ENCODE data around the gene CST3.
A peak's percentile ranks its signal among the peaks of the same experiment; 100 is the strongest.
"Not testable (repeated sequence)": the region's sequence is repeated elsewhere in the genome, so short reads cannot be mapped to it uniquely, and the experiment has no call there.

CST3 gene

DNA sequence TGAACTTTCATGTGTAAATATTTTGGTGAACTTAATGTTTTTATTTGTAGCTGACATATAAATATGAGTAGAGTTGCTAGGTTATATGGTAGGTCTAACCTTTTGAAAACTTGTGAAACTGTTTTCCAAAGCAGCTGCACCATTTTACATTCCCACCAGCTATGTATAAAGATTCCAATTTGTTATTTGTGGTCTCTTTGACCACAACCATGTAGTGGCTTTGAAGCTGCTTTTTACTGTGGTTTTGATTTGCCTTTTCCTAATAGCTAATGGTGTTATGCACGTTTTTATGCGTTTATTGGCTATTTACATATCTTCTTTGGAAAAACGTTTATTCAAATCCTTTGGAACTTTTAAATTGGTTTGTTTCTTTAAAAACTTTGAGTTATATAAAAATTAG, 10.3 kb downstream of the CST3 start:
- no peak for DNase-seq

DNA sequence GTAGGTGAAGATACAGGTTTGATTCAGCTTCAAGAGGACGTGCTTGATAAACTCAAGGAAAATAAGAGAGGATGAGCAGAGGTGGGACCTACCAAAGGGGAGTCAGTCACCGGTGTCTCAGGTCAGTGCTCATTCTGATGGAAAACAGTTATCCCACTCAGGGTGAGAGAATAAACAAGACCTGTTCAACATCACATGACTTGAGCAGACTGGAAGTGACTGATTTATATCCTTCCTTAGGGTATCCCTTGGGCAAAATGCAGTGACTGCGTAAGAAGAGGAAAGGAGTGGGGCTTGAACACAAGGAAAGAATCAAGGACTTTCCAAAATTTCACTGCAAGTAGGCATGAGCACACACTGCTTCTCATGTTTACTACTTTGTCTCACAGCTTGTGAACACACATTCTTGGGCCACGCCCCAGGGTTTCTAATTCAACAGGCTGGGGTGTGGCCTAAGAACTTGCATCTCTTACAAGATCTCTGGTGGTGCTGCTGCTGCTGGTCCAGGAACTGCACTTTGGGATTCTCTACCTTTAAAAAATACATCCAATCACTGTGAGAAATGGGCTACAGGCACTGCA, 11.6 kb downstream of the CST3 start:
- no peak for DNase-seq

GRCh38 chr20:23625236-23625964, 12.4 kb downstream of the CST3 start:
- no peak for DNase-seq

GRCh38 chr20:23624324-23624691, 13.4 kb downstream of the CST3 start:
- no peak for DNase-seq

- no peak for DNase-seq
Measured at GRCh38 chr20:23623666-23624323, 14.0 kb downstream of the CST3 start.

GRCh38 chr20:23622839-23623343, 14.9 kb downstream of the CST3 start:
- no peak for DNase-seq

DNA sequence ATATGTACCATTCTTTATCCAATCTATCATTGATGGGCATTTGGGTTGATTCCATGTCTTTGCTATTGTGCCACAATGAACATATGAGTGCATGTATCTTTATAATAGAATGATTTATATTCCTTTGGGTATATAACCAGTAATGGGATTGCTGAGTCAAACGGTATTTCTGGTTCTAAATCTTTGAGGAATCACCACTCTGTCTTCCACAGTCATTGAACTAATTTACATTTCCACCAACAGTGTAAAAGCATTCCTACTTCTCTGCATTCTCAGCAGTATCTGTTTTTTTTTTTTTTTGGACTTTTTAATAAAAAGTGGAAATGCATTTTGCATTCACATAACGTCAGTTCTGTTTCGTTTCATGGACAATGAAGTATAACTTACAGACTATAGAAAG, 15.4 kb downstream of the CST3 start:
- DNase-seq: not testable (repeated sequence)

GRCh38 chr20:23620670-23621386, 16.9 kb downstream of the CST3 start:
- not testable (repeated sequence) for DNase-seq

- no peak for DNase-seq
Measured at GRCh38 chr20:23614163-23614562, 23.6 kb downstream of the CST3 start.

DNA sequence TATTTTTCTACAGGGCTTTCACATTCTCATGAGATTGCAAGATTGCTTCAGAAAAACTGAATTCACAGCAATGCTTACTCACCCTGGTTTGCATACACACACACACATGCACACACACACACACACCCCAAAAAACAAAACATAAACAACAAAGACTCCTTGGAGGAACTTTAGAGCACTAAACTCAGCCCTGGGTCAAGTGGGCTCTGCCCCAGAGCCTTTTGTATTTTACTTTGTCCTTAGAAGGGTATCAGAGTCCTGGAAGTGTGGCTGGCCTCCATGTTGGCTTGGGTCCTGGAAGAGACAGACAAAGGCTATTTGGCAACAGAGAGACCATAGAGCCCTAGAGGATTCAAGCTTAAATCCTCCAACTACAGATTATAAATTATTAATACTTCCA, 24.1 kb downstream of the CST3 start:
- no peak for DNase-seq

- DNase-seq: no peak
Measured at GRCh38 chr20:23612396-23612795, 25.4 kb downstream of the CST3 start.

GRCh38 chr20:23609486-23610109, 28.2 kb downstream of the CST3 start:
- DNase-seq: no peak

GRCh38 chr20:23608251-23608846, 29.4 kb downstream of the CST3 start:
- DNase-seq: no peak

DNA sequence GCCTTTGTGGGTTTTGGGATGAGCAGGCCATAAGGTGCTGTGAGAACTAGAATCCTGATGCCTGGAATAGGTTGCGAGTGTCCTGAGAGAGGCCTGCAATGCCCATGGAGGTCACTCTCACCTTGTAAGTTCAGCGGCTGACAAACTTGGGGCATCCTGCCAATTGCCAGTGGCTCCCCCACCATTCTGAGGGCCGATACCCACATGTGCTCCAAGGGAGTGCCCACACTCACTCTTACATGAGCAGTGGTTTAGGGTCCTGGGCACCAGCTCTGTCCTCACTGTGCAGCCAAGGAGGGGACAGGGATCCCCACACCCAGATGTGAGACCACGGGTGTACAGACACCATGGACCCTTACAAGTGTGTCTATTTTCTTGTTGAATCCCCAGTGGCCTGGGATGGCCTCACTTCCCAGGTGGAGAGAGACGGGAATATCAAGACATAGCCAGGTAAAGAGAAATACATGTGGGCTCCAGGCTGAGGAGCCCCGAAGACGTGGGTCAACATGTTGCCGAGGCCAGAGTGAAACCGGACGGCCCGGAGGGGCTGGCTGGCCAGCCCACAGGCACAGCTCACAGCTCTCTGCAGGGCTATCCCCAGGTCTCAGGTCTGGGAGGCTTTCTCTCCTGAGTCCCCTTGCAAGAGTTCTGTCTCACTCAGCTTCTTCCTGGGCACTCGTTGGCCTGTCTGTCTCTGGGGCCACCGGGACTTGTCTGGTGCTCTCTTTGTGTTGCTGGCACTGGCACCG, 30.1 kb downstream of the CST3 start:
- DNase-seq: no peak

- peak; percentile 54 for DNase-seq
Measured at GRCh38 chr20:23606652-23607049, 31.1 kb downstream of the CST3 start.

DNA sequence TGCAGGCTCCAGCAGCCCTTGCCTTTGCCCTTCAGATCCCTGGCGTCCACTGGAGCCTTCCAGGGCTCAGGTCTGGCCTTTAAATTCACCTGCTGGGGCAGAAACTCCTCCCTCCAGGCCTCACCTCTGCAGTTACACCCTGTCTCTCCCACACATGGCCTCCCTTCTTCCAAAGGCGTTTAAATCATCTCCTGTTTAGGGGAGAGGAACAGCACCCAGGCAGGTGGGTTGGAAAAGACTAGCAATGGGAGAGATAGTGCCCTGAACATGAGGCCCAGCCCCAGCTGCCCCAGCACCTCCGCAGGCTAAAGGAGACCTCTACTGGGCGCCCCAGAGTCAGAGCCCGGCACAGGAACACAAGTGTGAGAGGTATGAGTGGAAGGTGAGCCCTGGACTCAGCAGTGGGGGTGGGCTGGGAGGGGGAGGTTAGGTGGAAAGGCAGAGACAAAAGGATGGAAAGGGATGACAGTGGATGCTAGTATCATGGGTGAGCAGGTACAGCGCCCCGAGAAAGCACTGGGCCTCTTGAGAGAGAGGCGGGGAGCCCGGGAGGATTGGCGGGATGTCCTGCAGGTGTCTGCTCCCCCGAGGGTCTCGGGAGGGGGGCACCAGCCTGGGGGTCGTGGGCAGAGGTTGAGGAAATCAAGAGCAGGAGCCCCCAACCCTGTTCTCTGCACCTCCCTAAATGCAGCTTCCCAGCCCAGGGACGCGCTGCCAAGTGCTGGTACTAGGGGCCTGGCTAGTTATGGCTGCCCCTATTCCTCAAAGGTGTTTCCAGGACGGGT, 31.7 kb downstream of the CST3 start, which contains the start of gene CST9:
Gene CST9 (minus strand): TSS at position 51 of the 785 bp plus-strand sequence. CDS start 53 bp downstream, outside the sequence.
- no peak for DNase-seq

GRCh38 chr20:23604306-23604705, 33.4 kb downstream of the CST3 start:
- DNase-seq: no peak

DNA sequence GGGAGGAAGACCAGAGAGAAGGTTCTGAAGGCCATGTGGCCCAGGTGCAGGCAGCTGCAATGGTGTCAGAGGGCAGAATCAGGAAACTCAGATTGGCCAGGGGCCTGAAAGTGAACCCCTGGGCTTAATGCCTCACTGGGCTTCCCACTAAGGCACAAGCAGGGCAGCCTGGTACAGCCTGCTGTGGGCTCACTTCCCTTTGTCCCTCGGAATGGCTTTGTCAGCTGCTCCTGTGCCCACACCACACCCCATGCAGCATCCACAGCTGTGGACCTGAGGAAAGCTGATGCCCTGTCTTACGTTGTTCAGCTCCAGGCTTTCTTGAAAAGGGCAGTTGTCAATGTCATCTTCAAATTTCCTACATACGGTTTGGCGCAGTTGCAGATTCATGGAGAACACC, 34.4 kb downstream of the CST3 start:
- DNase-seq: no peak

GRCh38 chr20:23602699-23603098, 35.1 kb downstream of the CST3 start:
- DNase-seq: no peak

DNA sequence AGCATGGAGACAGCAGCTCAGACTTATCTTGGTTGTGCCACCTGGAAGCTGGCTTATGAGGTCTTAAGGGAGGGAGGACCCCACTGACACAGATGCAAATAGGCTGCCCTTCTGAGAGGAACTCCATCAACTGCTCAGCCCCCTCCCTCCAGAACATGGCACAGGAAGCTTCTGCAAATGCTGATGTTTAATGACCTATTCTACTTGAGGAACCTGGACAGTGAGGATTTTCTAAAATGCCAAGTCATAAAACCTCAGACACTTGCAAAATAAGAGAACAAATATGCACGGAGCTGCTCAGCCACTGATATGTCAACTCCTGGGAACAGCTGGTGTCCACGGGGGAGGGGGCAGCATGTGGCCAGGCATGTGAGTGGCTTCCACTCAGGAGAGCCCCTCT, 35.5 kb downstream of the CST3 start:
- no peak for DNase-seq

DNA sequence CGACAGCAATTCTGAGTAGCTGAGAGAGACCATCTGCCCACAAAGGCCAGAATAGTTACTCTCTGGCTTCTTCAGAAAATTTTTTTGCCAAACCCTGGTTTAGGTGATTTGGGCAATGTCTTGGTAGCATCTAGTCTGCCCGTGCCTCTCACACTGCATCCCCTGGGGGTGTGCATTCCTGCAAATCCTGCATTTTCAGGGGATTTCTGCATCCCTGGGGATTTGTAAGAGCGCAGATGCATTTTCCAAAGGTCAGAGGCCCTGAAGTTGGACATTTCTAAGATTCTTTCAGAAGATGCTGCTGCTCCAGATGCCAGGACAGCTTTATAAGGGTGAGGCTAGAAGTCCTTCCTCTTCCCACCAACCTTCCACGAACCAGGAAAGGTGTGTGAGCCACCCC, 36.0 kb downstream of the CST3 start:
- DNase-seq: no peak

All from activated gamma-delta T cell treated with Interleukin-2 at 50 U/mL for 16 hours (primary cell).